ENCODE data around the gene DENND4A.
A peak's percentile ranks its signal among the peaks of the same experiment; 100 is the strongest.

Gene DENND4A

DNA sequence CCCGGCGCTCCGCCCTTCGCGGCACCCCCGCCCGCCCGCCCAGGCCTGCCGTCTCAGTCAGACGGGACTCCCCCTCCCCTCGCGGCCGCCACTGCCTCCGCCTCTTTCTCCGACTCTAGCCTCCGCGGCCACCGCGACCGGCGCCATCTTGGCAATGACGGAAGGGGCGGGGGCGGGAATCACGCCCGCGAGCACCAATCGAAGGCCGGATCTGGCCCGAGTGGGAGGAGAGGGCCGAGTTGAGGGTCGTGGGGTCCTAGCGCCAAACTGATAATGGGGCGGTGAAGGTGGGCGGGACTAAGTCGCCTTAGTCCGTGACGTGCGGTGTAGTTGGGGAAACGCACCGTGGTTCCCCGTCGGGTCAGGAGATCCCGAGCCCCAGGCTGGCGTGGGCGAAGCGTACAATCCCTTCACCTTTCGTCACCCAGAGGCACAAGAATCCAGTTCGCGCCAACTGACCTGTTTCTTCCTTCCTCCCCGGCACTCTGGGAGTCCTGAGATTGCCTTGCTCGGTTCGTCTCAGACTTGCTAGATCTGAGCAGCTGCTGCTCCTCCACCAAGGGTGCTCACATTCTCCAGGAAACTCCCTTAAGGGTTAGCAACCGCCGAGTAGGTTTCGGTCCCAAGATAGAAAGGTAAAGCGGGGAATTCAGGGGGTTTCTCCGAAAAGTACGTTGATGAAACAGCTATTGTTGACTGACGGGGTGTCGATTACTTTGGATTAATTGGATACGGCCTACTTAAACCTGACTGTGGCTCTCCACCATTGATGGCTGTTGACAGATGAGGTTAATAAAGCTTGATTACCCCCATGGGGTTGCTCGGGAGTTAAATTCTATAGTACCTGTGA is at the start of gene DENND4A:
TSS of gene DENND4A (minus strand) at position 156 of the 850 bp plus-strand sequence. CDS start 35,843 bp downstream, outside the sequence.
- peak; percentile 99 for DNase-seq

DNA sequence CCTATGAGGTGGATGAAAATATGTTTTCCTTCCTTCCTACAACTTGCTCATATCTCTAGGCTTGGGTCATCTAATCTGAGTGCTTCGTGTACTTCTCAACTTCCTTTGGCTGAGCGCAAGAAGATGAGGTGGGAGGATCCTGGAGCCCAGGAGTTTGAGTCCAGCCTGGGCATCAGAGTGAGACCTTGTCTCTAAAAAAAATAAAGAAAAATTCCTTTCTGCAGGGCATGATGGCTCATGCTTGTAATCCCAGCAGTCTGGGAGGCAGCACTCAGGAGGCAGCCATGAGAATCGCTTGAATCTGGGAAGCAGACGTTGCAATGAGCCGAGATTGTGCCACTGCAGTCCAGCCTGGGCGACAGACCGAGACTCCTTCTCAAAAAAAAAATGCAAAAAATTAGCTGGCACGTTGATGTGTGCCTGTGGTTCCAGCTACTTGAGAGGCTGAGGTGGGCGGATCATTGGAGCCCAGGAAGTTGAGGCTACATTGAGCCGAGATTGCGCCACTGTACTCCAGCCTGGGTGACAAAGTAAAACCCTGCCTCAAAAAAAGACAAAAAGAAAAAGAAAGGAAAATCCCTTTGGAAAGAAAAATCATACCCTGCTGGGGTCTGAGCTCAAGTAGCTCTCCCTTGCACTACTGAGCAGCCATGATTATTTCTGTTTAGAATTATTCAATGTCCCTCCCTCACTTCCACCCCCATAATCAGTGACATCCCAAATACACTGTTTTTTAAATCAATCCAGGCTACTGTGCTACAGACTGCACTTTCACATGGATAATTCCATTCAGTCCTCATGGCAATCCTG is 49.2 kb upstream of the DENND4A start:
- no peak for DNase-seq

DNA sequence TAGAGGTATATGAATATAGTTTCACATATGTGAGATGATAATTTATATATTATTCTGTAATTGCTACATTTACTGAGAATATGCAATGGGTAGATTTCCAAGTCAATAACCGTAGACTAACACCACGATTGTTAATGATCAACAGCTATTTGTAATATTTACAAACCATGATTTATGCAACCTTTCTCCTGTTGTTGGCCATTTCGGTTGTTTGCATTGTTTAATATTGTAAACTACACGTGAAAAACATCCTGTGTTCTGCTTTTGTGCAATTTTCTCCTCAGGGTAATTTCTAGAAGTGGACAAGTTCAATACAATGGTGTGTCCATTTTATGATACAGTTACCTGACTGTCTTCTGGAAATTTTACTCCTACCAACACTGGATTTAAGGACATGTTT is 47.9 kb upstream of the DENND4A start:
- DNase-seq: no peak

DNA sequence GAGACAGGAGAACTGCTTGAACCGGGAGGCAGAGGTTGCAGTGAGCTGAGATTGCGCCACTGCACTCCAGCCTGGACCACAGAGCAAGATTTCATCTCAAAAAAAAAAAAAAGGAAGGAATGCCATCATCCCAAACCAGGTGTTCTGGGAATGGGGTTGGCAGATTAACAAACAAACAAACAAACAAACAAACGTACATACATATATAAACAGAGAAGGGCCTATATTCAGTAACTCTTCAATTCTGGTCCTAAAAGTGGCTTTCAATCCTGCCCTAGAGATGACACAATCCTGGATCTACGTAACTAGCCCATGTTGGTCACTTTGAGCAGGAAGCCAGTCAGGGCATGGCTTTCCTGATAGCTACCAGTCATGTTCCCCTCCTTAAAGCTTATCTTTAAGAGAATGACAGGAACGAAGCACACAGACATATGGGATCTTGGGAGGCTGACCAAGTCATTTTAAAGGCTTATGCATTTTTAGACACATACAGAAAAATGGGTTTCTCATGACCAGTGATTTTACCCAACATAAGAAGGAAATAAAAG is 47.3 kb upstream of the DENND4A start:
- DNase-seq: peak; percentile 86

DNA sequence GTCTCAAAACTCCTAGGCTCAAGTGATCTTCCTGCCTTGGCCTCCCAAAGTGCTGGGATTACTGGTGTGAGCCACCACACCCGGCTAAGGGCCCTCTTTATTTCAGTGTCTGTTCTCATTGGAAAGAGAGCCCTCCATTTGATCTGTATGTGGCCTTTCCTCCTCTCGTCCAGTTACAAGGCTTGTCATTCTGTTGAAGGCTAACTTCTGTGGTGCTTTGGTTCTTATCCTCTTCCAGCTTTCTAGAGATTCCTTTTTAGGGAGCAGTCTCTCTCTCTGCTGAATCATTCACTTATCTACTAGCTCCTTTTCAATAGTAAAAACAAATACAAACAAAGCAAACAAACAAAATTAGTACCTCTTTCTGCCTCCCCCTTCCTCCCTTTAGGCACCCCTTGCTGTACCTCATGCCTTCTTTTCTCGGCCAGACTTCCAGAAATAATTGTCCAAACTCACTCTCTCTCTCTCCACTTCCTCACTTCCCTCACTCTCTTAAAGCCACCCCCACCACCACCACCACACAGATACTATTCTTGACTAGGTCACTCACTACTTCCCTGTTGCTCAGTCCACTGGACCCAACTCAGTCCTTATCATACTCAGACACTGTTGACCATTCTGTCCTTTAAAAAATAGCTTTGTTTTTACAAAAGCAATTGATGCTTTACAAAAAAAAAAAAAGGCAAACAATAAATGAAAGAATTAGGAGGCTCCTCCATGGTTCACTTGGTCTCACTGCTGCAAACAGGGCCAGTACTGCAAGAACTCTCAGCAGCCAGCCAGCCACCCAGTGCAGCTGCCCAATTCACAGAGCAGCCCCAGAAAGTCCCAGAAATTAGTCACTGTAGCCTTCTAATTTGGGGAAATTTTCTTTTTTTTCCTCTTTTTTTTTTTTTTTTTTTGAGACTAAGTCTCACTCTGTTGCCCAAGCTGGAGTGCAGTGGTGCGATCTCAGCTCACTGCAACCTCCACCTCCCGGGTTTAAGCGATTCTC is 45.5 kb upstream of the DENND4A start:
- peak; percentile 66 for DNase-seq

DNA sequence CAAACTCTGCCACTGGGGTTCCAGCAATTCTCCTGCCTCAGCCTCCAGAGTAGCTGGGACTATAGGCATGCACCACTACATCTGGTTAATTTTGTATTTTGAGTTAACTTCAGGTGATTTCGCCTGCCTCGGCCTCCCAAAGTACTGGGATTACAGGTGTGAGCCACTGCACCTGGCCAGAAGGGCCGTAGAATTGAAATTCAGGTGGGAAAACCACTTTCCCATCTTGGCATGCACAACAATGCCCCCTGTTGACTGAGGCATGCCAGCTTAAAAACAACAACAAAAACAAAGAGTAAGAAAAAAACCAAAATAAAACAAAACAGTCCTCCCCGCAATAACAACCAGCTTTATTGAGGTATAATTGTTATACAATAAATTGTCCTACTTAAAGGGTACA is 44.6 kb upstream of the DENND4A start:
- no peak for DNase-seq

DNA sequence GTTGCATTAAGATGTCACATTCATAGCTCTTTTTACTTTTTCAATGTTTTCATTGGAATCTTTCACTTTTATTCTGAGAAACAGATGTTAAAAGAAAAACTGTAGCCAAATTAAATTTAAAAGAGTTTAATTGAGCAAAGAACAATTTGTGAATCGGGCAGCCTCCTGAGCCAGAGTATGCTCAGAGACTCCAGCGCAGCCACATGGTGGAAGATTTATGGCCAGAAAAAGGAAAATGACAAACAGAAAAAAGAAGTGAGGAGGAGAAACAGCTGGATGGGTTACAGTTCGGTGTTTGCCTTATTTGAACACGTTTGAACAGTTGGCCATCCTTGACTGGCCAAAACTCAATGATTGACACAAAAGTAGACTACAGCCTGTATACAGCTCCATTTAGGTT is 43.4 kb upstream of the DENND4A start:
- no peak for DNase-seq

DNA sequence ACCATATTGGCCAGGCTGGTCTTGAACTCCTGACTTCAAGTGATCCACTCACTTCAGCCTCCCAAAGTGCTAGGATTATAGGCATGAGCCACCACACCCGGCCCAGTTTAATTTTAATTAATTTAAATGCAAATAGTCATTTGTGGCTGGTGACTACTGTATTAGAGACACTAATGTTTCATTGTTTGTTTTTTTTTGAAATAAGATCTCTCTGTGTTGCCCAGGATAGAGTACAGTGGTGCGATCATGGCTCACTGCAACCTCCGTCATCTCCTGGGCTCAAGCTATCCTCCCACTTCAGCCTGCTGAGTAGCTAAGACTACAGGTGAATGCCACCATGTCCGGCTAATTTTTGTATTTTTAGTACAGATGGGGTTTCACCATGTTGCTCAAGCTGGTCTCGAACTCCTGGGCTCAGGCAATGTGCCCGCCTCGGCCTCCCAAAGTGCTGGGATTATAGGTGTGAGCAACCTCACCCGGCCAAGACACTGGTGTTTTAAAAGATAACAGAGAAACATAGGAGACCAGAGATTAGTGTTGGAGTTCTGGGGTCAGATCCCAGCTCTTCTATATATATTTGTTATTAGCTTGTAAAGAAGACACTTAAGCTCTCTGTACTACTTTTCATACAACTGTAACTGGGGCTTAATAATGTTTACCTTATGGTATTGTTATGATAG is 42.6 kb upstream of the DENND4A start:
- DNase-seq: no peak

DNA sequence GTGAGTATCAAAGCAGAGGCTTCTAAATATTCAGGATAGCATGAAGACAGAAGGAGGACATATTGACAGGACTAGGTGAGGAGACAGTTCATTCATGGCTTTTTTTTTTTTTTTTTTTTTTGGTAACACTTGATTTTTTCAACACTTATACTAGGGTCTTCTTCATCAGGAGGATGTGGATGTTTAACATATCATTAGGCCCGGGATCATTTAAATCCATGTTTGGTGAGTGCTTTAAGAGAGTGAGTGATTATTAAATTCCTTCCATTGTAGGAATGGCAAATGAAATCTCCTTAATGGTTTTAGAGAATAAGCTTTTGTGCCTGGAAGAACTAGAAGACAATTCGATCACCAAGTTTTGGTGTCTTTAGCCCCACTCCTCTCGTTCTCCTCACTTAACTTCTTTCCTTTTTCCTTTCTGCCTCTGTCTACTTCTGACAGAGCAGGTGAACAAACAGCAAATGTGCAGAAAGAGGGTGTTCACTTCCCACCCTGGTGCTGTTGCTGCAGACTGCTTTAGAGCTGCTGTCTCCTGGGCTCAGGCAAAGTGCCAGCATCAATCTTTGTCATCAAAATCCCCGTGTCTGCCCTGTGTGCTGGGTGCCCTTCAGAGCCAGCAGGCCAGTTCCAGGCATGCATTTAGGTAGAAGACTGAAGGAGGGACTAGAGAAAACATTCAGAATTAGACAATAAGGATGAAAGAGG is 41.6 kb upstream of the DENND4A start:
- peak; percentile 29 for DNase-seq

DNA sequence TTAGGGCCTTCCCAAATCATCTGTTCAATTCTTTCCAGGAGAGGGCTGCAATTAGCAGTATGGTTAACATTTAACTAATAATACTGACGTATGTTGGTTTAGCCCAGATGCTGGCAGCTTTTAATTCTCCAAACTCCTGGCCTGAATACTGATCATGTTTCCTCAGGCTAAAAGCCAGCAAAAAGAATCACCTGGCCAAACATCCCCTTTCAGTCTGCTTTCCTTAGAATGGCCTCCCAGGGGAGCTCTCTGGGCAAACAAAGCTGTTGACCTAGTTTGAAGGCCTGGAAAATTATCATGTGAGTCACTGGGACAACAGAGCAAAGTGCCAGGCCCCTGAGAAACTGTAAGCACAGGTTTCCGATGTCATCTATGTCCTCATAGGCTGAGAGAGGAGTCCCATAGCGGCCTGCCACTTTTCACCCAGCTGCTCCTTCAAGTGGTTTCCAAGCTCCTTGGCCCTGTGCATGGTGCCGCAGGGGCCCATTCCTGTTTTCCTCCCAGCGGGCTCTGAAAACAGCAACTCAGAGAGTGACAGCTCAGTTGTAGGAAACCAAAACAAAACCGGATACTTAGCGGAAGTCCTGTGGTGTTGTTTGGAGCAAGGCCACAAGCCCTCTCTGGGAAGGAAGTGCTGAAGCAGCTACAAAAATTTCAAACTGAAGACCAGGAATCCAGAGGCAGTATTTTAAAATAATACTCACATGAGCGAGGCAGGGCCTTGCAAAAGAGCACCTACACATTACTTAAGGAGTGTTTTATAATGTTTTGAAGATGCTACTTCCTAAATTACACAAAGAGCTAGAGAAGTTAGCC is 40.7 kb upstream of the DENND4A start:
- peak; percentile 88 for DNase-seq

DNA sequence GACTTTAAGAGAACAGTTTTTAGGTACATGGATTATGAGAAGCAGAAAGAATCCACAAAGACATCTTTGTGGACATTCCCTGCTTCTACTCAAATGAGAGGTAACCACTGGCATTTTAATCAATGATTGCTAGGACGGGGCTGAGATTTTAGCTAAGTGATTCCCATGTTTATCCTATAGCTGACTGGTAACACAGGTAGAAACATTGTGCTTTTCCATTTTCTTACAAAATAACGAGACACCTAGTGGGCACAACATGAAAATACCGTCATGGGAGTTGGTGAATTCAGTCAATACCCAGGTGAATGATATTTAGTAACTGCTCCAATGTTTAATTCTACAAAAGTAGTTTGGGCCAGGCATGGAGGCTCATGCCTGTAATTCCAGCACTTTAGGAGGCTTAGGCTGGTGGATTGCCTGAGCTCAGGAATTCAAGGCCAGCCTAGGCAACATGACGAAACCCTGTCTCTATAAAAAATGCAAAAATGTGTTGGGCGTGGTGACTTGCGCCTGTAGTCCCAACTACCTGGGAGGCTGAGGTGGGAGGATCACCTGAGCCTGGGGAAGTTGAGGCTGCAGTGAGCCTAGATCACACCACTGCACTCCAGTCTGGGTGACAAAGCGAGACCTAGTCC is 37.2 kb upstream of the DENND4A start:
- DNase-seq: peak; percentile 68

DNA sequence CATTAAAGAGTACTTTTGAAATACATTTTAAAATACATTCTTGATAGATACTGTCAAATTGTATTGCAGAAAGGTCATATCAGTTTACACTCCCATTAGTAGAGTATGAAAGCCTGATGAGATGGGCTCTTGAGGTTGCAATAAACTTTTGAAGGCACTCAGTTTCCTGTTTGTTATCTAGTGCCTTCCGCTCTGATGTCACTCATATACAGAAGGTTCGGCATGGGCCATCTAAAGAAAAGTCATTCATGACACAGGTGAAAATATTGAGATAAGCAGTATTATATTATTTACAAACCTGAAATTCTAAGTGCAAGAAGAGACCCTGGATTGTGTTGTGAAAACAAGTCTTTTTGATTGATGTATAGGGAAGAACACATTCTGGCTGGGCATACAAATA is 36.5 kb upstream of the DENND4A start:
- peak; percentile 66 for DNase-seq

DNA sequence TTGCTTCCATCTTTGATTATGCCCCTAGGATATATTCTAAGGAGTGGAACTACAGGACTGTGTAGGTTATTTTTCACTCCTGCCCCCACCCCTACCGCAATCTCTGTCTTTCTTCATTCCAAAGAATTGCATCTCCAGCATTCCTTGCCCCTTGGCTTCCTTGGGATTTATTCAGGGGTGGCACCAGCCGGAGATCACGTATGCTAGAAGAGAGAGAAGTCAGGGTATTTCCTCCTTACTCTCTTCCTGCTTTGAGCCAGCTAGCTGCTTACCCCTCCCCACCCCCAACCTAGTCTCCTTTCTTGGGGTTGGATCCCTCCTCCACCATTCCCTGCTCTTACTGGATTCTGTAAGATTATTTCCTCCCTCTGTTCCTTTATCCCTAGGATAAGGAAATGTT is 35.0 kb upstream of the DENND4A start:
- no peak for DNase-seq

DNA sequence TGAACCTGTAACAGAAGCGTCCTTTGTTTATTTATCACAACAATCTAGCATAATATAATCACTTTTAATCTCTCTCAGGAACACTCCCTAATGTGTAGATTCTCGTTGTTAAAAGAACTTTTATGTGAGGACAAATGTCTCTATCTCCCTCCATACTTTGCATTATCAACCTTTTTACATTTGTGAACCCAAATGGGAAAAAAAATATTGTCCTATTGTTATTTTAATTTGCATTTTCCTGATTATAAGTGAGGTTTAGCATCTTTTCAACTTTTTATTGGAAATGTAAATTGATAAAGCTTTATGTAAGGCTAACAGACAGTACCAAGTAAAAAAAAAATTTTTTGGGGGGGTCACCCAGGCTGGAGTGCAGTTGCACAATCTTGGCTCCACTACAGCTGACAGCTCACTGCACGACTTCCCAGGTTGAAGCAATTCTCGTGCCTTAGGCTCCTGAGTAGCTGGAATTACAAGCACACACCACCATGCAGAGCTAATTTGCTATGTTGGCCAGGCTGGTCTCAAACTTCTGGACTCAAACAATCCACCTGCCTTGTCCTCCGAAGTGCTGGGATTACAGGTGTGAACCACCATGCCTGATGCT is 33.0 kb upstream of the DENND4A start:
- no peak for DNase-seq

DNA sequence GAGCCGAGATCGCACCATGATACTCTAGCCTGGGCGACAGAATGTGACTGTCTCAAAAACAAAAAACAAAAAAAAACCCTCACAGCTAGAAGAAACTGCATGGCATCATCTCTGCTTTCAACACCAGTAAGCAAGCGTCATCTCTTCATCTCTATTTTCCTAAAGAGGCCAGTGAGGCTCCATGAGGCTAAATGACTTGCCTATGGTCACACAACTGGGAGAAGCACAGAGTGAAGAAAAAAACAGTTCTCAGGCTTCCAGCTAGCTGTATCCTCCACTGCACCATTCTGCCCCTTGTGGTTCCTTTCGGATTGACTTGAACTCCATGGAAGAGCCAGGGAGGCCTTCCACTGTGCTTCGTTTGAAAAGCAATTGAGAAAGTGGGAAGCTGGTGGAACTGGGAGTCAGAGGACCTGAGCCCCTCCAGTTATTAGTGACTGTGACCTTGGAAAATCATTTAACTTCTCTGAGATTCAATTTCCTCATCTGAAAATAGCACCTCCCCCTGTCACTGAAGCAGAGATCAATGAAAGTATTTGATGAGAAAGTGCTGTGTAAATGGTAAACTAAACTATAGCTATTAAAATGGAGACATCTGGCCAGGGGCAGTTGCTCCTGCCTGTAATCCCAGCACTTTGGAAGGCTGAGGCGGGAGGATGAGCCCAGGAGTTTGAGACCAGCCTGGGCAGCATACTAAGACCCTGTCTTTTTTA is 32.1 kb upstream of the DENND4A start:
- peak; percentile 84 for DNase-seq

DNA sequence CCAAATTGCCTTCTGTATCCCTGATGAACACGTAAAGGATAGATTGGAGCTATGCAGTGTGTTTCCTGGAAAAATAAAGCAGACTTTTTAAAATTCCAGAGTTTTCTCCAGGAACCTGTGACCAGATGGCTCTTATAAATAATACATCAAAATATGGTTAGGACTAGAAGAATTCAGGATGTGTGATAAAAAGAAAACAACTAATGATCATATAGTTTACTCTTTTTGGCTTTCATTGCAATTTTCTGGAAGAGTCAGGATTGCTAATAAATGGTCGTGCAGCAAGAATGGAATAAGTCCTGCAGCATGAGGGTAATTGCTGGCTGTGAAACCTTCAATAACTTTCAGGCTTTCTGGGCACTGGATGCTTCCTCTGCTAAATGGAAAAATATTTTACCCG is 30.2 kb upstream of the DENND4A start:
- no peak for DNase-seq

DNA sequence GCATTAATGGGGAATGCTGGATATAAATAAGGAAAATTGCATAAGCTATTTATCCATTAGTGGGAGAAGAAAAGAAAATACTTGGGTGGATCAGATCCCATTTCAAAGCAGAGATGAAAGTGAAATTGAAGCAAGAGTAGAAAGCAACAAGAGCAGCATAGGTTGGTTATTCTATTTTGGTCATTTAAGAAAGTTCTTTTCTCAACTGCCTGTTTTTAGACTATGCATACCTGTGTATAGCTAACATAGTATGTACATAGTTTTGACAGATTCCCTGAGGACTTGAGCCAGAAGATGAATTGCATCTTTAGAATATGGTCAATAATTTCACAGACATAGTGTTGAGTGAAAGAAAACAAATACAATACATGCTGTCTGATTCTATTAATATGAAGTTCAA is 29.0 kb upstream of the DENND4A start:
- no peak for DNase-seq

DNA sequence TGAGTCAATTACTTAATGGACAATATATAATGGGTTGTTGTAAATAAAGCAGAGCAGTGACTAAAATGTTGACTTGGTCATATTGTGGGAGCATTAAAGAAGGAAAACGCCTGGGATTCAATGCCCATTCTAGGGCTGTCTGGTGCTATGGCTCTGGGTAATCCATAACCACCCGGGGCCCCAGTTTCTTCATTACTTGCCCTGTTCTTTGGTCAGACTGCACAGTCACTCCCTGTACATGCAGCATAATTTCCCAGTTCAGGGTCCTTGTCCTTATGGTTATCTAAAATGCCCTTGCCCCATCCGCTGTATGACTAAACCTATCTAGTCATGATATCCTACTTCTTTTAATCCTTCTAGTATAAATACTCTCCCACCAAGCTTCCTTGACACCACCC is 27.5 kb upstream of the DENND4A start:
- peak; percentile 91 for DNase-seq
